Loucy (cell line): Measurements from ENCODE around the gene RNF169.
"Not testable (repeated sequence)": the region's sequence is repeated elsewhere in the genome, so short reads cannot be mapped to it uniquely, and the experiment has no call there.

ENCODE experiments used
- H2AFZ ChIP-seq: fragments of 200-600 bp; sonication (generic); 2 replicates; pipeline ENCODE4 v1.6.0; 2016; ENCODE audit warnings: antibody characterized with exemption, mild to moderate bottlenecking, low read length, moderate library complexity
- H3F3A ChIP-seq: fragments of 200-600 bp; 2 replicates; pipeline ENCODE4 v1.6.0; 2016; ENCODE audit warnings: antibody characterized with exemption, low read depth, mild to moderate bottlenecking
- H3K27me3 ChIP-seq: fragments of 200-600 bp; sonication (generic); 2 replicates; pipeline ENCODE4 v1.6.1; 2014; ENCODE audit warnings: low read length, mild to moderate bottlenecking; ENCODE audit not compliant: insufficient read depth, poor library complexity, severe bottlenecking
- H3K36me3 ChIP-seq: fragments of 200-600 bp; sonication (generic); 2 replicates; pipeline ENCODE4 v1.6.1; 2016; ENCODE audit warnings: low read length; ENCODE audit not compliant: insufficient read depth
- H3K4me1 ChIP-seq: fragments of 200-600 bp; sonication (generic); 2 replicates; pipeline ENCODE4 v1.5.1; 2014; ENCODE audit warnings: low read length, mild to moderate bottlenecking; ENCODE audit not compliant: insufficient read depth, poor library complexity, severe bottlenecking
- H3K4me2 ChIP-seq: fragments of 200-600 bp; sonication (generic); 2 replicates; pipeline ENCODE4 v1.6.0; 2014; ENCODE audit warnings: antibody characterized with exemption, low read length, low read depth, mild to moderate bottlenecking; ENCODE audit not compliant: poor library complexity, severe bottlenecking
- H3K4me3 ChIP-seq: fragments of 200-600 bp; sonication (generic); 2 replicates; pipeline ENCODE4 v1.5.1; 2014; ENCODE audit warnings: low read length, mild to moderate bottlenecking, mixed read lengths; ENCODE audit not compliant: poor library complexity, severe bottlenecking
- H3K79me2 ChIP-seq: fragments of 200-600 bp; sonication (generic); 2 replicates; pipeline ENCODE4 v1.6.1; 2014; ENCODE audit warnings: low read length; ENCODE audit not compliant: insufficient read depth
- H3K9ac ChIP-seq: fragments of 200-600 bp; sonication (generic); 2 replicates; pipeline ENCODE4 v1.6.0; 2014; ENCODE audit warnings: mild to moderate bottlenecking, low read depth, low read length, moderate library complexity; ENCODE audit not compliant: poor library complexity, severe bottlenecking
- H3K9me2 ChIP-seq: fragments of 200-600 bp; sonication (generic); replicated peaks from 2 replicates; pipeline ENCODE4 v1.6.1; 2016; ENCODE audit warnings: low read depth, low read length, mixed read lengths
- H3K9me3 ChIP-seq: fragments of 200-600 bp; sonication (generic); 2 replicates; pipeline ENCODE4 v1.6.1; 2014; ENCODE audit warnings: mild to moderate bottlenecking, antibody characterized with exemption, low read length, low read depth; ENCODE audit not compliant: insufficient read depth
- H4K20me1 ChIP-seq: fragments of 200-600 bp; sonication (generic); 2 replicates; pipeline ENCODE4 v1.6.0; 2014; ENCODE audit warnings: antibody characterized with exemption, low read length, mild to moderate bottlenecking; ENCODE audit not compliant: insufficient read depth, poor library complexity, severe bottlenecking
- EZH2phosphoT487 ChIP-seq: fragments of 200-600 bp; IDR thresholded peaks from 2 replicates; pipeline ENCODE4 v1.6.1; 2018; ENCODE audit warnings: antibody characterized with exemption, mild to moderate bottlenecking, moderate library complexity, borderline replicate concordance
- TF ChIP-seq, protein P1 (sequence below): fragments of 200-600 bp; sonication (generic); conservative IDR thresholded peaks from 2 replicates; pipeline ENCODE4 v1.5.1; 2014; ENCODE audit warnings: mild to moderate bottlenecking, antibody characterized with exemption, low read length

Gene RNF169

DNA sequence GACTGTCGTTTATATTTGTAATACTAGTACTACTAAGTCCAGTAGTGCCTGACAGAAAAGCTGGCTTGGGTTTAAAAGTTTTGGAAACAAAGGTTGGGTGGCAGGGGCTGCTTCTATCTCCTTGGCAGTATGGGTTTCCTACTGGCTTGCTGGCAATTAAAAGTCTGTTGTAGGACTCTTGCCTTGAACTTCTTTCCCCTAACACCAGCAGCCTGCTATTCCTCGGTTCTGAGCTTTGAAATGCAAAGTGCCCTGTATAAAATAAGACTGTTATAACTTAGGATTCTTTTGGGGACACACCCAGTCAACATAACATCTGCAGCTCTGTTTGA, 1.3 kb downstream of the RNF169 start:
- H3K9ac ChIP-seq = peak overlapping the region; percentile 88
- no peaks in the 10 kb centered on the region for H3K27me3 ChIP-seq
- H3F3A ChIP-seq = no peaks in the 10 kb centered on the region
- H3K4me1 ChIP-seq = peaks cover 42% of the 10 kb centered on the region
- H3K36me3 ChIP-seq = no peaks in the 10 kb centered on the region
- H3K4me2 ChIP-seq = peak overlapping the region; percentile 92
- no peaks in the 10 kb centered on the region for H3K9me3 ChIP-seq
- H3K9me2 ChIP-seq = no peaks in the 10 kb centered on the region
- H4K20me1 ChIP-seq = peaks cover 30% of the 10 kb centered on the region
- peak overlapping the region; percentile 98 for H3K4me3 ChIP-seq
- TF ChIP-seq, protein P1, sequence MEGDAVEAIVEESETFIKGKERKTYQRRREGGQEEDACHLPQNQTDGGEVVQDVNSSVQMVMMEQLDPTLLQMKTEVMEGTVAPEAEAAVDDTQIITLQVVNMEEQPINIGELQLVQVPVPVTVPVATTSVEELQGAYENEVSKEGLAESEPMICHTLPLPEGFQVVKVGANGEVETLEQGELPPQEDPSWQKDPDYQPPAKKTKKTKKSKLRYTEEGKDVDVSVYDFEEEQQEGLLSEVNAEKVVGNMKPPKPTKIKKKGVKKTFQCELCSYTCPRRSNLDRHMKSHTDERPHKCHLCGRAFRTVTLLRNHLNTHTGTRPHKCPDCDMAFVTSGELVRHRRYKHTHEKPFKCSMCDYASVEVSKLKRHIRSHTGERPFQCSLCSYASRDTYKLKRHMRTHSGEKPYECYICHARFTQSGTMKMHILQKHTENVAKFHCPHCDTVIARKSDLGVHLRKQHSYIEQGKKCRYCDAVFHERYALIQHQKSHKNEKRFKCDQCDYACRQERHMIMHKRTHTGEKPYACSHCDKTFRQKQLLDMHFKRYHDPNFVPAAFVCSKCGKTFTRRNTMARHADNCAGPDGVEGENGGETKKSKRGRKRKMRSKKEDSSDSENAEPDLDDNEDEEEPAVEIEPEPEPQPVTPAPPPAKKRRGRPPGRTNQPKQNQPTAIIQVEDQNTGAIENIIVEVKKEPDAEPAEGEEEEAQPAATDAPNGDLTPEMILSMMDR = no peak
- TF ChIP-seq EZH2phosphoT487 = no peak
- no peak overlapping the region for H2AFZ ChIP-seq
- H3K79me2 ChIP-seq = peaks cover 55% of the 10 kb centered on the region

DNA sequence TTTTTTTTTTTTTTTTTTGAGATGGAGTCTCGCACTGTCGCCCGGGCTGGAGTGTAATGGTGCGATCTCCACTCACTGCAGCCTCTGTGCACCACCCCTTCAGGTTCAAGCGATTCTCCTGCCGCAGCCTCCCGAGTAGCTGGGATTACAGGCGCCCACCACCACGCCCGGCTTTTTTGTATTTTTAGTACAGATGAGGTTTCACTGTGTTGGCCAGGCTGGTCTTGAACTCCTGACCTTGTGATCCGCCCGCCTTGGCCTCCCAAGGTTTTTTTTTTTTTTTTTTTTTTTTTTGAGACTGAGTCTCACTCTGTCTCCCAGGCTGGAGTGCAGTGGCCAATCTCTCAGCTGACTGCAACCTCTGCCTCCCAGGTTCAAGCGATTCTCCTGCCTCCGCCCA, 1.9 kb downstream of the RNF169 start:
- H2AFZ ChIP-seq, H3K9me3 ChIP-seq, H3K27me3 ChIP-seq, H3K36me3 ChIP-seq, H3K9me2 ChIP-seq, H3F3A ChIP-seq: not testable (repeated sequence)
- Histone ChIP-seq H3K4me3 (peak overlapping the region; percentile 98), H3K9ac (peak overlapping the region; percentile 88), H3K4me1 (peaks cover 49% of the 10 kb centered on the region), H4K20me1 (peaks cover 30% of the 10 kb centered on the region), H3K79me2 (peaks cover 62% of the 10 kb centered on the region), H3K4me2 (peak overlapping the region; percentile 92)

DNA sequence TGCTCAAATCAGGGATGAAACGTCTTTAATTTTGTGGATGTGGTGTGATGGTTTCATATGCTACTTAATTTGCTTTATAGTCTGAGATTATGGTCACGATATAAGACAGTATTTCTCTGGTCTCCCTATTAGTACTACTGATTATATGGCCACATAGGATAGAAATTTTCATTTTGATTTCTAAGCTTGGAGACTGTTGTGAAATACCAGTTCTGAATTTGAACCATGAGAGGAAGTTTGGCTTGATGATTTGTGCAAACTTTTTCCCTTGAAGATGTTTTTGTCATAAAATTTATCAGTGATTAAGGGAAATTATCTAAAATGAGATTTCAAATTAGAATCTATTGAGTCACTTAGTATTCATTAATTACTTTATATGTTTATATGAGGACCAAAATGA, 2.7 kb downstream of the RNF169 start:
- H4K20me1 ChIP-seq = peaks cover 30% of the 10 kb centered on the region
- H3K36me3 ChIP-seq = no peaks in the 10 kb centered on the region
- no peaks in the 10 kb centered on the region for H3K9me3 ChIP-seq
- peak overlapping the region; percentile 50 for H3K4me3 ChIP-seq
- H3K9me2 ChIP-seq = no peaks in the 10 kb centered on the region
- no peaks in the 10 kb centered on the region for H3K27me3 ChIP-seq
- H3K4me1 ChIP-seq = peaks cover 53% of the 10 kb centered on the region
- H3F3A ChIP-seq = no peaks in the 10 kb centered on the region
- H2AFZ ChIP-seq = no peak overlapping the region
- peak overlapping the region; percentile 92 for H3K4me2 ChIP-seq
- H3K79me2 ChIP-seq = peaks cover 69% of the 10 kb centered on the region
- TF ChIP-seq EZH2phosphoT487 = no peak
- TF ChIP-seq, protein P1 = no peak
- peak overlapping the region; percentile 9 for H3K9ac ChIP-seq

DNA sequence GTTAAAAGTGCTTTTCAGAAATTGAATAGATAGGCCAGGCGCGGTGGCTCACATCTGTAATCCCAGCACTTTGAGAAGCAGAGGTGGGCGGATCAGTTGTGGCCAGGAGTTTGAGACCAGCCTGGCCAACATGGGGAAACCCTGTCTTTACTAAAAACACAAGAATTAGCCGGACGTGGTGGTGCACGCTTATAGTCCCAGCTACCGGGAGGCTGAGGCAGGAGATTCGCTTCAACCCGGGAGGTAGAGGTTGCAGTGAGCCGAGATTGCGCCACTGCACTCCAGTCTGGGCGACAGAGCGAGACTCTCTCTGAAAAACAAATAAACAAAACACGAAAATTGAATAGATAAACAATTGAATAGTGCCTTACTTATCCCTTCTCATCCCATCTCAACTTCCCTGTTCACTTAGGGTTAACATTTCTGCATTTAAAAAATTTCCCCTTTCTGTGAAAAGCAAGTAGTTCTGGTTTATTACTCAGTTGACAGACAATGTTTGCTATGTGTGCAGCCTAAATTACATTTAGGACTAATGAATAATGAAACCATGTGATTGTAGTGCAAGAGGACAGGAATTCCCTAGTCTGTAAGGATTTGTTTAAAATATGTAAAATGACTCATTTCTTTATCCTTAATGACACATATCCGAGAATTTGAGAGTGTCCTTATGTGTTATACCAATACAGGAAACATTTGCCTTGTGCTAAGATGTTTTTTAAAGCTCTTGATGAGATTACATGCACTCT, 6.0 kb downstream of the RNF169 start:
- Histone ChIP-seq H3K9ac (no peak overlapping the region), H3K79me2 (peaks cover 68% of the 10 kb centered on the region), H3K4me1 (peaks cover 41% of the 10 kb centered on the region), H3K27me3 (no peaks in the 10 kb centered on the region), H3K9me3 (no peaks in the 10 kb centered on the region), H3K9me2 (no peaks in the 10 kb centered on the region), H3K4me2 (peak overlapping the region; percentile 49), H4K20me1 (peaks cover 29% of the 10 kb centered on the region), H2AFZ (no peak overlapping the region), H3K4me3 (peak overlapping the region; percentile 16), H3F3A (no peaks in the 10 kb centered on the region), H3K36me3 (no peaks in the 10 kb centered on the region)
- TF ChIP-seq, protein P1 = no peak
